ENCODE data around the gene GLRA1.
A peak's percentile ranks its signal among the peaks of the same experiment; 100 is the strongest.

Gene GLRA1

GRCh38 chr5:151924564-151925301 is at the start of gene GLRA1:
Gene GLRA1 (minus strand): TSS chr5:151924851. CDS start chr5:151924549, 302 bp downstream.
- peak in 1 of 2 donors; percentile 20 for DNase-seq (ENCODE audit: extremely low read depth in 1 of 2, low read depth in 1 of 2)

- no peak for DNase-seq (ENCODE audit: extremely low read depth in 1 of 2, low read depth in 1 of 2)
Observed at GRCh38 chr5:151970885-151971284, 46.2 kb upstream of the GLRA1 start.

- DNase-seq (ENCODE audit: extremely low read depth in 1 of 2, low read depth in 1 of 2): no peak
Observed at GRCh38 chr5:151967865-151968264, 43.2 kb upstream of the GLRA1 start.

GRCh38 chr5:151966046-151966445 is 41.4 kb upstream of the GLRA1 start:
- DNase-seq (ENCODE audit: extremely low read depth in 1 of 2, low read depth in 1 of 2): no peak

- no peak for DNase-seq (ENCODE audit: extremely low read depth in 1 of 2, low read depth in 1 of 2)
Observed at GRCh38 chr5:151964471-151964870, 39.8 kb upstream of the GLRA1 start.

GRCh38 chr5:151961557-151961956 is 36.9 kb upstream of the GLRA1 start:
- DNase-seq (ENCODE audit: extremely low read depth in 1 of 2, low read depth in 1 of 2): no peak

- DNase-seq (ENCODE audit: extremely low read depth in 1 of 2, low read depth in 1 of 2): no peak
Observed at GRCh38 chr5:151958111-151958510, 33.5 kb upstream of the GLRA1 start.

- no peak for DNase-seq (ENCODE audit: extremely low read depth in 1 of 2, low read depth in 1 of 2)
Observed at GRCh38 chr5:151956725-151957124, 32.1 kb upstream of the GLRA1 start.

GRCh38 chr5:151954255-151954654 is 29.6 kb upstream of the GLRA1 start:
- DNase-seq (ENCODE audit: extremely low read depth in 1 of 2, low read depth in 1 of 2): no peak

GRCh38 chr5:151953833-151954232 is 29.2 kb upstream of the GLRA1 start:
- DNase-seq (ENCODE audit: extremely low read depth in 1 of 2, low read depth in 1 of 2): no peak

- no peak for DNase-seq (ENCODE audit: extremely low read depth in 1 of 2, low read depth in 1 of 2)
Observed at GRCh38 chr5:151952238-151952637, 27.6 kb upstream of the GLRA1 start.

GRCh38 chr5:151950706-151951105 is 26.1 kb upstream of the GLRA1 start:
- DNase-seq (ENCODE audit: extremely low read depth in 1 of 2, low read depth in 1 of 2): no peak

GRCh38 chr5:151949701-151950308 is 25.2 kb upstream of the GLRA1 start:
- DNase-seq (ENCODE audit: extremely low read depth in 1 of 2, low read depth in 1 of 2): no peak

- no peak for DNase-seq (ENCODE audit: extremely low read depth in 1 of 2, low read depth in 1 of 2)
Observed at GRCh38 chr5:151949113-151949512, 24.5 kb upstream of the GLRA1 start.

GRCh38 chr5:151947931-151948608 is 23.4 kb upstream of the GLRA1 start:
- no peak for DNase-seq (ENCODE audit: extremely low read depth in 1 of 2, low read depth in 1 of 2)

- DNase-seq (ENCODE audit: extremely low read depth in 1 of 2, low read depth in 1 of 2): no peak
Observed at GRCh38 chr5:151937851-151938250, 13.2 kb upstream of the GLRA1 start.

- no peak for DNase-seq (ENCODE audit: extremely low read depth in 1 of 2, low read depth in 1 of 2)
Observed at GRCh38 chr5:151935135-151935695, 10.6 kb upstream of the GLRA1 start.

GRCh38 chr5:151931260-151931659 is 6.6 kb upstream of the GLRA1 start:
- DNase-seq (ENCODE audit: extremely low read depth in 1 of 2, low read depth in 1 of 2): no peak

GRCh38 chr5:151926188-151926587 is 1.5 kb upstream of the GLRA1 start:
- no peak for DNase-seq (ENCODE audit: extremely low read depth in 1 of 2, low read depth in 1 of 2)

GRCh38 chr5:151925340-151925739 is 689 bp upstream of the GLRA1 start:
- no peak for DNase-seq (ENCODE audit: extremely low read depth in 1 of 2, low read depth in 1 of 2)

GRCh38 chr5:151923866-151924476 is 680 bp downstream of the GLRA1 start:
- no peak for DNase-seq (ENCODE audit: extremely low read depth in 1 of 2, low read depth in 1 of 2)

Data from activated CD8-positive, alpha-beta memory T cell treated with anti-CD3 and anti-CD28 coated beads for 1 hour (primary cell).